GM03348 (cell line): ENCODE results near the gene ACOT7.

Source experiments
- DNase-seq: peaks from one replicate; pipeline ENCODE4 v3.0.0; 2012; ENCODE audit warnings: low spot score

The ACOT7 gene

DNA sequence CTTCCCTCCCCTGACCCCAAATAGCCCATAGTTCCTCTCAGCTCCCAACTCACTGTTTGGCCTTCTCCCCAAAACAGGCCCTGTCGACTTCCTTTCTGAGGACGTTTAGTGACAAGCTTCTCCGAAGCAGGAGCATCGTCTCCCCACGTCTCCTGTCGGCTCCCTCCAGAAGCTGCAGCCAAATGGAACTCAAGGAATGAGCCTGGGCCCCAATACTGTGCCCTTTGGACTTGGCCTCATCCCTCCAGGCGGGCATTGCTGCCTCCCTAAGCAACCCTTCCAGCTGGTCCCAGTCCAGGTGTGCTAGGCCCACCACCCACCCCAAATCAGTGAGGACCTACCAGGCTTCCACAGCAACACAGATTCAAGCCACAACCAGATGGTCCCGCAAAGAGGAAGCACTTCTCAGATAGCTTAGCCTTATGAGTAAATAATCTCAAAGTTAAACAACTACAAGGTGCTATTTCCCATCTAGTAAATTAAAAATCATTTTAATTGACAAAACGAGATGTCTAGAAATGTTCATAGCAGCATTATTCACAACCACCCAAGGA lies 33.0 kb downstream of the ACOT7 start:
- no peak for DNase-seq

DNA sequence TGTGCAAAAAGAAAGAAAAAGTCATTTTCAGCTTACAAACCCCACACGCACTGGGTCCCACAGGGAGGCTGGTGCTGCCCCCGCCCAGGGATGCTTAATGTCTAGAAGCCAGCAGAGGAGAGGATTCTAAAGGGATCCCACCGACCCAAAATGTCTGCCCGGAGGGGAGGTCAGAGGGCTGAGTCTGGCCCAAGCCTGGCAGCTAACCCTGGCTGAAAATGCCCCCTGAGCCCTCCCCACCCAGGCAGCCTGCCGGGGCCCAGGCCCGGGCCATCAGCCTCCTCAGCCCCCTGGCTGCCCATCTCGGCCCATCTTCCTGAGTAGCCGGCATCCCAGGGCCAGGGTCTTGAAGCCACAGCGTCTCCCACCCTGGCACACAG lies 33.5 kb downstream of the ACOT7 start:
- no peak for DNase-seq

DNA sequence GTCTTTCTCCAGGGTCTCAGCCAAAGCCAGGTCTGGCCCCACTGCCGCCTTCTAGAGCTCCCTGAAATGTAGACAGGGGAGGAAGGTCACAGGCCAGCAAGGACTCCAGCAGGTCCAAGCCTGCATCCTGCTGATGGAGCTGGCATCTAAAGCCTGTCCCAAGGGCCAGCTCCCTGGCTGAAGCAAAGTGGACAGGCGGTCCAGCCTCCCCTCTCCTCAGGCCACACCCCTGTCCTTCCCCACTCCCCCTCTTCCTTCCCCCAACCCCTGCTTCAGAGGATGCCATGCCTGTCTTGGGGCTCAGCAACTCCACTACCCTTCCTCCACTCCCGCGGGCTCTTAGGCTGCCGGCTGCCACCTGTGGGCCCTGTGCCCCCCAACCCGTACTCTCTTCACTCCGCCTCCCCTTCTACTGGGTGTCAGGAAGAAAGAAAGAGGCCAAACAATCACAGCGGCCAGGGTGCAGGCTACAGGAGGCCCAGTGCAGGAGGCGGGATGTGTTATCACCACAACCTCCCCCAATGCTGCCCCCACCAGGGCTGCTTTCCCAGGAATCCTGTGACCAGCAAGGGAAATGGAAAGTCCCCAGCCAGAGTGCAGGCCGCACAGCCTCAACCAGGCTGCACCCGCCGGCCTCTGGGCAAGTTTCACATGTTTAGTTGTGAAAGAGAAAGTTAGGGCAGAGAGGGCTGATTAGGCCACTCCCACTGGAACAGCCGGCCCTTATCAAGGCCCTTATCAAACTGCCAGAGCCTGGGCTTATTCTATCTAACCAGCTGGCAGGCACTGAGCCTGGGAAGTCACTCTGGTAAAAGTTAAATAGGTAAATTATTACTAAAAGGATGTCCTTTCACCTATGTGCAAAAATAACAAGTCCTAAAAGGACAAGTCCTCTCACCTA lies 34.1 kb downstream of the ACOT7 start:
- peak; percentile 52 for DNase-seq

DNA sequence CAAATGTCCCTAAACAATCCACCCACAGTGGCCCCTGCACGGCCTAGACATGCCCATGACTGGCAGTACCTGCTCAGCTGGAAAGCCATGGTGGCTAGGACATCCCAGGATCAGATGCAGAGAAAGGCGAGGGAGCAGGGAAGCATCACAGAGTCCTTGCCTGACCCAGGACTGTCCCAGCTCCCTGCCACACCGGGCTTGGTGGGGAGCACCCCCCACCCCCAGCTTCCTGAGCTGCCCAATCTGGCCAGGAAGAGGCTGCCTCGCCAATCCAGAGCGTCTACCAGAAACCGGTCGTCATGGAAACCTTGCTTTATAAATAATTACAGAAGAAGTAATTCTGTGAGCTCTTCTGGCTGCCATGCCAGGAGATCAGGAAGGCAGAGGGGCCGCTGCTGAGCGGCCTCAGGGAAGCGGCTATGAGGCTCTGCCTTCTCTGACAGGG lies 34.8 kb downstream of the ACOT7 start:
- no peak for DNase-seq

DNA sequence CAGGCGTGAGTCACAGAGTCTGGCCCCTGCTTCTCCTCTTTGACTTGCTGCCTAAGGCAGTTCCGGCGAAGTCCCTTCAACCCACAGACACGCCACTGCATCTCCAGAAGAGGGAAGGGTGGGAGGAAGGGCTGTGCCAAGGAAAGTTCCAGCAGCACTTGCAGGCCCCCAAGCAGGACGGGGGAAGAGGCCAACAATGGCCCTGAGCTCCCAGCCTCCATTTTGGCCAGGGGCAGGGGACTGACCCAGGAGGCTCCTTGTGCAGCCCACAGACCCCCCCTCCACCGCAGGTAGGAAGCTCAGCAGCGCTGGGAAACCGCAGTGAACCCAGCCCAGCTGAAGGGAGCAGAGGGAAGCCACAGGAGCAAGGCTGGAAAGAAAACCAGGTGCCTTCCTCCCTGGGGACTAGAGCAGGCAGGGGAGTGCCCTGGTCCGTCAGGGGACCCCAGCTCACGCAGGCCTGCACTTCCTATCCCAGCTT lies 35.4 kb downstream of the ACOT7 start:
- DNase-seq: no peak

DNA sequence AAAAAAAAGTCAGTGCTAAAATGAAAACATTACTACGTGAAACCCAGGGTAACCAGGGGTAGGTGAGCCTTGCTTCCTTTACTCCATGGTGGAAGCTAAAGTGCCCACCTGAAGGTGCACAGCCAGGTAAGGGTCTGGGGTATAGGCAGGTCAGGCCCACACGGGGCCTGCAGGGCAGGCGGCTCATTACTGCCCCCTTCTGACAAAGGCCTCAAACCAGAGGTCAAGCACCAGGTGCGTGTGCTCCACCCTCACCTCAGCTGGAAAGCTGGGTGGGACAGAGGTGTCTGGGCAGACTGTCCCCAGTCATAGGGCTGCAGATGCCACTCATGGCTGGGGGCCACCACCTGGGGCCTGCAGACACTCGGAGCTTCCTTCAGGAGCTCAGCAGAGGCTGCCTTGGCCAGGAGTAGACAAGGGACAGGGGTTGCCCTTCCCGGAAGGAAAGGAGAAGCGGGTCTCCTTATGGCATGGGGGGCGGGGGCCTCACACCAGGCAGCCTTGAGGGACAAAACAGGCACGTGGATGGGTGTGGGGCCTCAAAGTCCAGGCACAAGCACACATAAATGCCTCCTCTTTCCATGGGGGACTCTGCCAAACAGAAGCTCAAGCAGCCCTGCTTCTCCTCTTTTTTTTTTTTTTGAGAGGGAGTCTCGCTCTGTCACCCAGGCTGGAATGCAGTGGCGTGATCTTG lies 36.2 kb downstream of the ACOT7 start:
- DNase-seq: no peak

DNA sequence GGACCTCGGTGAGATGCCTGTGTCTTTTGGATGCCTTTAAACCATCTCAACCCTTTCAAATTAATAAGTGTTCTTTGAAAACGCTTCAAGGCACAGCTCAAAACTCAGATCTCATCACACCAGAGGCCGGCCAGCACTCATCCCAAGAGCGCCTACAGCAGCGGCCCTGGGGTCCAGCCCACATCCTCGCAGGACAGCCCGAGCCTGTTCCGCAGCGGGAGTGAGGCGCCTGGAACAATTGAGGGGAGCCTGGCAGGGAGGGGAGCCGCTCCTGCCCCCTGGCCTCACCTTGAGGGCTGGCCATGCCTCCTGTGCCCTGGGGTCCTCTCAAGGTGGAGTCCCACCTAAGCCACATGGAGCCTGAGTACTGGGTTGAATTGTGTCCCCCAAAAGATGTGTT lies 37.9 kb downstream of the ACOT7 start:
- DNase-seq: no peak

DNA sequence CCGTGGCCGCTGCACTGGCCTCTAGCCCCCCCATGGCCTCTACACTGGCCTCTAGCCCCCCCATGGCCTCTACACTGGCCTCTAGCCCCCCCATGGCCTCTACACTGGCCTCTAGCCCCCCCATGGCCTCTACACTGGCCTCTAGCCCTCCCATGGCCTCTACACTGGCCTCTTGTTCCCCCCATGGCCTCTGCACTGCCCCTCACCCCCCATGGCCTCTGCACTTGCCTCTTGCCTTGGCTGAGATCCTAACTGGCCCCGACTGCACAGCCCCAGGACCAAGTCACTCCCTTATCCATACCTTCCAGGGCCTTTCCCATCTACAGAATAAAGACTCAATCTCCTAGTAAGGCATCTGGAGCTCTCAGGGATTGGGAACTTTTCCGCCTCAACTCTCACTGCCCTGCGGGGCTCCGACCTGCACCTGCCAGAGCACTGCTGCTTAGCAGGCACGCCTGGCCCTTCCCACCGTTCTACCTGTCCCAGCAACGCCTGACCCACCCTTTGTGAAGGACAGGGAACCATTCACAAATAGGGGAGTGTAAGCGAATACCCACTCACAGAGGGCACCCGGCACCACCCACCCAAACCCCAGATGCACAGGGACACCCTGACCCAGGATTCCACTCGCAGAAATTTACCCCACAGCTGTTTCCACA lies 38.8 kb downstream of the ACOT7 start:
- no peak for DNase-seq

DNA sequence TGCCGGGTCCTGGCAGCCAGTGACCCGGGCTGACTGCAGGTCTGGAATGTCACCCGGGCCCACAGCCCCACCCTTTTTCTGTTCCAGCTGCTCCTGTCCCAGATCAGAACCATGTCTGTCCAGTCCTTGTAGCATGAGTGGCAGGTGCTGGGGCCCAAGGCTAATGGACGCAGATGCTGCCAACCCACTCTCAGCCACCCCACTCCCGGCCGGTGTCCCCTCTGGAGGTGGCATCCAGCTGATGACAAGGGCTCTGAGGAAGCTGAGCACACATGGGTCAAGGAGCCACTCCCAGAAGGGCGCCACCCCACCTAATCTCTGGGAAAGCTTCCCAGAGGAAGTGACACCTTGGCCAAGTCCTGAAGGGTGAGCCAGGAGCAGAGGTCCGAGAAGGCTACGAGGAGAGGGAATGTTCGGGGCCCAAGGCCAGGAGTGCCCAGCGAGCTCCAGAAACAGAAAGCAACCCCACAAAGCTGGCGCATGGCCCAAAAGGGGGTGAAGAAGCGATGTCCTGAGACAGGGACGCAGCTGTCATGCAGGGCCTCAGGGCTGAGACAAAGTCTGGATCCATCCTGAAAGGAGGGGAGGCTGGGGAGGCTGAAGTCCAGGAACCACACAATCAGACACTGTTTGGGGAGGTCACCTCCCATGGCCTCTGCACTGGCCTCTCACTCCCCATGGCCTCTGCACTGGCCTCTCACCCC lies 39.5 kb downstream of the ACOT7 start:
- DNase-seq: no peak

DNA sequence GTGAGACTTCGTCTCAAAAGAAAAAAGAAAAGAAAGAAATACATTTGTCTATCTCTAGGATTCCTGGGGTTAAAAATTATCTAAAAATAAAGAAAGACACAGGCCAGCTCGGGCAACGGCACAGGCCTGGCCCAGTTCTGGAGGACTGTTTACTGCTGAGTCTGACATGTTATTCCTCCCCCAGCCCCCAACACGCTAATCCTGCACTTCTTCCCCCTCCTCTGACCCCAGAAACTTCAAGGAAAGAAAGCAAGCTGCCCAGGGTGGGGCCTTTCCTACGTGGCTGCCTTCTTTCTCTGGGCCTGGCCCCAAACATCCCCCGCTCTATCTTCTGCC lies 40.0 kb downstream of the ACOT7 start:
- no peak for DNase-seq

DNA sequence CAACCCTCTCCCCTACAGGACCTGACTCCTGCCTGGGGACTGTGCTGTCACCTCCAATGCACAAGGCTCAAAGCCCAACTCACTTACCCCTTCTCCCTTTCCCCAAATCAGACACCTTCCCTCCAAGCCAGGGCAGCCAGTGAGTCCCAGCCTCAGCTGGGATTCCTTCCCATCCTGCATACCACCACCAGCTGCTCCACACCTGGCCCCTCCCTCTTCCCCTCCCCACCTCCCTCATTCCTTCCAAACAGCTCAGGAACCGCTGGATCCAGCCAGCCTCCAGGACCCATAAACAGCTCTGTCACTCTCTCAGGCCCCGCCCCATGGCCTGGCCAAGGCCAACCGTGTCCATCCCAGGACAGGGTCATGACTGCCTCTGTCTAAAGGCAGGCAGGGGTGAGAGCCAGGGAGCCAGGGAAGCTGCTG lies 41.4 kb downstream of the ACOT7 start:
- no peak for DNase-seq

DNA sequence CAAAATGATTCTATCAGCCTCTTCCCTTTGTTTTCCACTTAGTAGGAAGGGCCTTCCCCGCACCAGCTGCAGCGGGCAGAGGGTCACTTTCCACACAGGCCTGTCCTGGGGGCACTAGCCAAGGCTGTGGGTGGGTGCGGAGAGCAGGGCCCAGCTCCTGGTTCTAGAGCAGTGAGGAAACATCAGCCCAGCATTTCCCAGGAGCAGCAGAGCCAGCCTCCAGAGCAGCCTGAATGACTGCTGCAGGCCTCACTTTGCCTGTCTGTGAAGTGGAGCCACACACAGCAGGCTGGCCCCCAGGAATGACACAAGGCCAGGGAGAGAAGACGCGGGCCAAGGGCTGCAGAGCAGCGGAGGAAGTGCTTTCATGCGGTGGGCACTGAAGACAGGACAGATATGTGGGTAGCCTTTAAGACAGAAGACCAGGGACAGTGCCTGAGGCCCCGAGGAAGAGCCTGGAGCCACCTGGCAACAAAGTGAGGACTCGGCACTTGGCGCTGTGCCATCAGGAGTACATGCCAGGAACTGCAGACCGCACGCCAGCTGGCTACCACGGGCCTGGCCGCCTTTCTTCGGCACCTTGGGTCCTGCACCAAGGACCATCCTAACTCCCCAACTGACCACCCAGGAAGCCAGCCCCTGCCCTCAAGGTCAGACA lies 42.0 kb downstream of the ACOT7 start:
- no peak for DNase-seq

DNA sequence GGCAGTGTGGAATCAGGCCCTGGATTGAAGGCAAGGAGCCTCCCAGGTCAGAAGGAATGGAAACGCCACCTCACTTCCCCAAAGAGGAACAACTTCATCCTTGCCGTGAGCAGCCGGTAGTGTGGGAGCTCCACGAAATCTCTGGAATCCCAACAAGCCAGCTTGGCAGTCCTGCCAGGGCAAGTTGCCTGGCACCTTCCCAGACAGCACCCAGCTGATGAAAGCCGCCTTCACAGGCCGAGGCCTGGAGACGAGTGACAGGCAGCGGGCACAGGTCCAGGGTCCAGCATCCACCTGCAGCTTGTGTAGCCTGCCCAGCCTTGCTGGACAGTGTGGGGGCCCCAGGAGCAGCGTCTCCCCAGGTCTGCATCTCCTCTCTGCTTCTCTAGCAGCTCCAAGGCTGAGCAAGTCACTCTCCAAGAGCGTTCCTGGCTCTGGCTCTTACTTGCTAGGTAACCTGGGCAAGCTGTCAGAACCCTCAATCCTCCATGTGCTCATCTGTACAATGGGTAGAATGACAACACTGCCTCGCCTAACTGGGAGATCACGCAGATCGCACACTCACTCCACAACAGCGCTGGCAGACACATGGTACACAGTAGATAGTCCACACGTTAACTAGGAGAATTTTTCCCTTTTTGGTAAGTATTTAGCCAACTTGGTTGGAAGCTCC lies 43.0 kb downstream of the ACOT7 start:
- no peak for DNase-seq

DNA sequence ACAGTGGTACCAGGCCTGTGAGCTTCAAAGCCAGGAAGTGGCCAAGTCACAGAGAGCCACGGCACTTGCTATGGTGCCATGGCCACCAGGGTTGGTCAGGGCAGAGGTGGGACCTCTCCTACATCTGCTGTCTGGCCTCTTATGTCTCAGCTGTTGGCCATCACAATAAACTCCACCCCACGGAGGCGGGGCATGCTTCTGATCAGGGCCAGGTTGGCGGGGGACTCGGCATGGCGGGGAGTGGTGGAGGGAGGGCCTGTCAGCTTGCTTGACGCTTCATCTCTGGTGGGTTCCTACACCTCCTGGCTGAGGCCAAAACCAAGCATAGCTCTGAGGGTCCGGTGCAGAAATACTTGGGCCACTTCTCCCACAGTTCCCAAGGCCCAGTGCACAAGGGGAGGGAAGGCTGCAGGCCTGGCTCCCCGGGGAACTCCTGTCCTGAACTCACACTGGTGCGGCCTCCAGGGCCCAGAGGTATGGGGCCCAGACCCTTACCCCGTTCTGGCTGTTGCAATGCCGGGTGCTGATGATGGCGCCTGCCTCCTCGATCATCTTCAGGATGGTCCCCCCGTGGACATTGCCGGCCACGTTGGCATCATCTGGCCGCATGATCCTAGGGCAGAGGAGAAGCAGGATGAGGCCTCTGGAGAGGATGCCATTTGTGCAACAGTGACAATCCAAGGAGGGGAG lies 44.2 kb downstream of the ACOT7 start:
- no peak for DNase-seq

DNA sequence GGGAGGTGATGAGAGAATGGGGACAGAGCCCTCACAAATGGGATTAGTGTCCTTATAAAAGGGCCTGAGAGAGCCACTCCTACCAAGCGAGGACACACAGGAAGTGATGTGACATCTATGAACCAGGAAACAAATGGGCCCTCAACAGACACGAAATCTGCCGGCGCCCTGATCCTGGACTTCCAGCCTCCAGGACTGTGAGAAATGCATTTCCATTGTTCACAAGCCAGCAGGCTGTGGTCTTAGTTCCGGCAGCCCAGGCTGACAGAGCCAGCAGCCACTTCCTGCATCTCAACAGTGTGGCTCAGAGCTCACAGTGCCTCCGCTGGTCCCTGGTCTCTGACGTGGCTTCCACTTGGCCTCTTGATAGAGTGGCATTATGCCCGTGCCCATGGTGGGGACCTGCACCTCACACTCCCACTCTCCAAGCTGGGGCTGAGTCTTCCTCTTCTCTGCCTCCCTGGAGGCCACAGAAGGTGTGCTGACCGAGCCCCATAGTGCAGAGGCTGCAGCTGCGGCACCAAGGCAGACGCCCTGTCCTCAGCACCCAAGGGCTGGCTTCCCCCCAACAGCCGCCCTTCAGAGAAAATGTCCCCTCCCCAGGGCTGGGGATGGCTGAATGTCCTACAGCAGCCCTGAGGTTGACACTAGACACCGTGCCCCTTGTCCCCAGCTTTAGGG lies 44.9 kb downstream of the ACOT7 start:
- no peak for DNase-seq

DNA sequence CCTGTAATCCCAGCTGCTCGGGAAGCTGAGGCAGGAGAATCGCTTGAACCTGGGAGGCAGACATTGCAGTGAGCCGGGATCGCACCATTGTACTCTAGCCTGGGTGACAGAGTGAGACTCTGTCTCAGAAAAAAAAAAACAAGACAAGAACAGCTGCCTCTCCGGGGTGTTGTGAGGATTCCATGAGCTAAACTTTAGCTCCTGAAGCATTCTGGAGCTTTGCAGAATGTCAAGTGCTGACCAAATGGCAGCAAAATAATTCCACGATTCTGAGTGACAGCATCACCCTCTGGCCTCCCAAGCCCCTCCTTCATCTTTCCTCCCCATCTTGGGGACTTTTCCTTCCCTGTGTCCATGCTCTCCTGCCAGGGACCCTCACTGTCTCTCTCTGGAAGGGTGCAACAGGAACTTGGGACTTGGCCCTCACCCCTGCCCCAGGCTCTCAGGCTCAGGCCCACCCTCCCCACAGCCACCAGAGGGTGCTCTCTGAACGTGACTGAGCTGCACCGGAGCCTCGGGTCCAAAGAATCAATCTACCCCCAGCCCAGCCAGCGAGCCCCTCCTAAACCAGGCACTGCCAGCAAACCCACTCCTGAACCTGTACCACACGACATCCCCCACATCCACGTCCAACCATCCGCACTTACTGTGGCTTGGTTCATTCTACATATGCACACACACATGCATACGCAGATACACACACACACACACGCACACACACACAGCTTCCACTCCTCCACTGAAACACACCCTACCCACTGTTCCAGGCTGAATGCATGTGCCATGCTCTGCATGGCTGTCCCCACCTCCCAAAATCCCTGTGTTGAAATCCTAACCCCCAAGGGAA lies 45.7 kb downstream of the ACOT7 start:
- DNase-seq: peak; percentile 54

DNA sequence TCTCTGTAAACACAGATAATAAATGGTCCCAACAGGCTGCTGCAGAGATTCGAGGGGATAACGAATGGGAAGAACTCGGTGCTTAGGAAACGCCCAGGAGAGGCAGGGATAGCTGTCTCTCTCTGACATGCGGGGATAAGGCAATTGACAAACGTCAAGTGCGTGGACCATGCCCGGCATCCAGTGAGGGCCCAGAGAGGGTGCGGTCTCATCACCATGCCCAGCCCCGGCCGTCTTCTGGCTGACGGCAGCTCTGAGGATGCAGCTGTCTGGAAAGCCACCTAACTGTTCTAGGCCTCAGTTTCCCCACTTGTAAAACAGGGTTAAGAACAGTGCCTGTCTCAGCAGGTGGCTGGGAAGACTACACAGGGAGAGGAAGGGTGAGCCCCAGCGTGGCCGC lies 48.1 kb downstream of the ACOT7 start:
- DNase-seq: no peak

DNA sequence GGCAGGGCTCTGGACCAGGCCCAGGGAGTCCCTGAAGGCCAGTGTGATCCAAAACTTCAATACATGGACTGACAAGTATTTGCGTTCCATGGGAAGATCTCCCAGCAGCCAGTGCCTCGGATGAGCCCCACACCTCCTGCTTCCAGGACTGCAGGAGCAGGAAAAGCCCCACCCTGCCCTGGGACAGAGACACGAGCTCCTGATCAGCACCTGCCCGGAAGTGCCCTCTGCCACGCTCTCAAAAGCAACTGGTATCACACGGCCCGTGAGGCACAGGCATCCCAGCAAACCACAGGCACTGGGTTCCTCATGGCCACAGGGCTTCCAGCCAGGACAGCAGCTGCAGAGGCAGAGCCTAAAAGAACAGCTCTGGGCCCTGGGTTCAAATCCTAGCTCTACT lies 48.6 kb downstream of the ACOT7 start:
- no peak for DNase-seq
